GM12864 (cell line): ENCODE data around the gene DCP2.

ENCODE experiments used
- DNase-seq: peaks from one replicate; pipeline ENCODE4 v3.0.0-alpha.2; 2011; ENCODE audit warnings: low read depth
- H3K4me3 ChIP-seq: 2 replicates; pipeline ENCODE4 v1.5.1; 2011; ENCODE audit warnings: mild to moderate bottlenecking, low read depth, low read length, control low read depth
- CTCF ChIP-seq: IDR thresholded peaks from 2 replicates; pipeline ENCODE4 v1.5.1; 2011; ENCODE audit warnings: low read depth, mild to moderate bottlenecking, moderate library complexity, low read length, control low read depth, inconsistent platforms; ENCODE audit errors: missing control alignments

DCP2 gene

GRCh38 chr5:113040672-113041260, 64.2 kb downstream of the DCP2 start:
- no peak overlapping the region for H3K4me3 ChIP-seq
- no peak for DNase-seq
- TF ChIP-seq CTCF, result no peak

GRCh38 chr5:113042491-113043243, 66.1 kb downstream of the DCP2 start:
- no peak for DNase-seq
- TF ChIP-seq CTCF, result no peak
- no peak overlapping the region for H3K4me3 ChIP-seq

GRCh38 chr5:113043491-113043931, 66.9 kb downstream of the DCP2 start:
- H3K4me3 ChIP-seq, result no peak overlapping the region
- DNase-seq, result no peak
- TF ChIP-seq CTCF, result no peak

DNA sequence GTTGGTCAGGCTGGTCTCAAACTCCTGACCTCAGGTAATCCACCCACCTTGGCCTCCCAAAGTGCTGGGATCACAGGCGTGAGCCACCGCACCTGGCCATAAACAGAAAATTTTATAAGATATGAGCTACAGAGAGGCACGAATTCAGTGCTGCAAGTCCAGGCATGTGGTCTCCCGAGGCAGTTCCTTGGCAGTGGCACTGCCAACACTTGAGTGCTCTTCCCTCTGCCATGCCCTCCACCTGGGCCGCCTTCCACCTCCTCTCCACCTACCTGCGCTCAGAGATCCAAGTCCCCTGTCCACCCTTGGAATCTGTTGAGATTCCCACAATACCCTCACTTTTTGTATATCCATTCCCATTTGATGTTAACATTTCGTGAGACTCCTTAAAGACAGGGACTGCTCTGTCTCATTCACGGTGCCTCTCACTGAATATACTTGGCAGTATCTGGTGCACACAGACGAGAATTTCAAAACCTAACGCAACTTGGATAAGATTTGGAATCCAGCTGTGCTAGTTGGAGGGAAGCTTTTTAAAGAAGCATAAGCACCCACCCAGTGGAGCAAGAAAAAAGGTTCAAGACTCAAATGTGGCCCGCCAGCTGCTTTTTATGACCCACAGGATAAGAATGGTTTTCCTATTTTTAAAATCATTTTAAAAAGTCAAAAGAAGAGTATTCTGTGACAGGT, 68.3 kb downstream of the DCP2 start:
- no peak for DNase-seq
- H3K4me3 ChIP-seq, result no peak overlapping the region
- no peak for TF ChIP-seq CTCF

DNA sequence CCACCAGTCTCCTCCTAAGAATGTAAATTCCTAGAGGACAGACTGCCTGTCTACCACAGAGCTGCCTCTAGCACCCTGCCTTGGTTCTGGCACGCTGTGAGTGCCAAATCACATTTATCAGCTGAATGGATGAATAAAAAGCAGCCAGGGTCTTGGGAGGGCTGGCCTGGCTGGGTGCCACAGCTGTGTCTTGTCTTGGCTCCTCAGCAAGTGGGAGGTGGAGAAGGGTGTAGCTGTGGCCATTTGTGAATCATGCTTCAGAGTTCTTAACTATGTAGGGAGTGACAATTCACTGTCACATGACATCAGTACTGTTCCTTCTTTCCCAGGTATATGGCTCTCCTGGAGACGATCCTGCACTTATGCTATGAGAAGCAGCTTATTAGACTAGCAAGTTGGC, 70.6 kb downstream of the DCP2 start:
- no peak for DNase-seq
- H3K4me3 ChIP-seq, result no peak overlapping the region
- no peak for TF ChIP-seq CTCF

GRCh38 chr5:113047733-113048652, 71.4 kb downstream of the DCP2 start:
- peak overlapping the region; percentile 34 for H3K4me3 ChIP-seq
- TF ChIP-seq CTCF, result no peak
- DNase-seq, result peak; percentile 49
